Erythroblast (primary cell): ENCODE results near the gene GAGE10.

Source experiments
- GATA1 ChIP-seq: IDR thresholded peaks from 2 replicates; pipeline ENCODE4 v1.6.1; 2011; ENCODE audit warnings: low read depth, mild to moderate bottlenecking, control low read depth, low read length, moderate library complexity
- POLR2A ChIP-seq: IDR thresholded peaks from 2 replicates; pipeline ENCODE4 v1.6.1; 2011; ENCODE audit warnings: mild to moderate bottlenecking, low read length

- no peak for TF ChIP-seq POLR2A
- no peak for TF ChIP-seq GATA1
These were observed 16.9 kb upstream of the GAGE10 start for GRCh38 chrX:49286581-49286980.
